ENCODE measurements around the gene BCKDHA.
"Not testable (repeated sequence)": the region's sequence is repeated elsewhere in the genome, so short reads cannot be mapped to it uniquely, and the experiment has no call there.

BCKDHA gene

DNA sequence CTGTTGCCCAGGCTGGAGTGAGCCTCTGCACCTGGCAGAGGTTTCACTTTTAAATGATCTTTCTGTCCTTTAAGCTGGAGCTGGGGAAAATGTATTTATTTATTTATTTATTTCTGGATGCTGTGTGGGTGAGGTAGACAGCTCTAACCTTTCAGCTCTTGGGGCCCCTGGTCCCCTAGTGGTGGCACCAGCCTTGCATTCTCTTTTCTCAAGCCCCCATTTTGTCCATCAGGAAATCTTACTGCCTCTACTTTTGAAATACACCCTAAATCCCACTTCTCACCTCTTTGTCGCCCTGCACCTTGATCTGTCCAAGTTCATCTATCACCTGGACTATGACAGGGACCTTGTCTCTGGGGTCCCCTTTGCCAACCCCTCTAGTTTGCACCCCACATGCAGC, 31.5 kb upstream of the BCKDHA start:
- DNase-seq (ENCODE audit: low read depth in 2 of 2), result no peak

- no peak for DNase-seq (ENCODE audit: low read depth in 2 of 2)
Measured at GRCh38 chr19:41367848-41368301, 29.7 kb upstream of the BCKDHA start.

DNA sequence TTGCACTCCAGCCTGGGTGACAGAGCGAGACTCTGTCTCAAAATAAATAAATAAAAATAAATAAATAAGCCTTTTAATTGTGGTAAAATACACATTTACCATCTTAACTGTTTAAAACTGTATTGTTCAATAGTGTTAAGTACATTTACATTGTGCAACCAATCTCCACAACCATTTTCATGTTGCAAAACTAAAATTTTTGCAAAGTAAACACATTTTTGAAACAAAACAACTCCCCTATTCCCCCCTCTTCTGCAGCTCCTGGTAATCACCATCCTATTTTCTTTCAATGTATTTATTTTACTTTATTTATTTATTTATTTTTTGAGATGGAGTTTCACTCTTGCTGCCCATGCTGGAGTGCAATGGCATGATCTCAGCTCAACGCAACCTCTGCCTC, 27.8 kb upstream of the BCKDHA start:
- no peak for DNase-seq (ENCODE audit: low read depth in 2 of 2)

DNA sequence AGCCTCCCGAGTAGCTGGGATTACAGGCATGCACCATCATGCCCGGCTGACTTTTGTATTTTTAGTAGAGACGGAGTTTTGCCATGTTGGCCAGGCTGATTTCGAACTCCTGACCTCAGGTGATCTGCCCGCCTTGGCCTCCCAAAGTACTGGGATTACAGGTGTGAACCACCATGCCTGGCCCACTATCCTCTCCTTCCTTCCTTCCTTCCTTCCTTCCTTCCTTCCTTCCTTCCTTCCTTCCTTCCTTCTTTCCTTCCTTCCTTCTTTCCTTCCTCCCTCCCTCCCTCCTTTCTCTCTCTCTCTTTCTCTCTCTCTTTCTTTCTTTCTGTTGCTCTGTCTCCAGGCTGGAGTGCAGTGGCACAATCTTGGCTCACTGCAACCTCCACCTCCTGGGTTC, 26.5 kb upstream of the BCKDHA start:
- DNase-seq (ENCODE audit: low read depth in 2 of 2), result not testable (repeated sequence)

DNA sequence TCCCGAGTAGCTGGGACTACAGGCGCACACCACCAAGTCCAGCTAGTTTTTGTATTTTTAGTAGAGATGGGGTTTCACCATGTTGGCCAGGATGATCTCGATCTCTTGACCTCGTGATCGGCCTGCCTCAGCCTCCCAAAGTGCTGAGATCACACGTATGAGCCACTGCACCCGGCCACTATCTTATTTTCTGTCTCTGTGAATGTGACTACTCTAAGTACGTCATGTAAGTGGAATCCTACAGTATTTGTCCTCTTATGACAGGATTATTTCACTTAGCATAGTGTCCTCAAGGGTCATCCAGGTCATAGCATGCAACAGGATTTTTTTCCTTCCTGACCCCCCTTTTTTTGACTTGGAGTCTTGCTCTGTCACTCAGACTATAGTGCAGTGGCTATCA, 26.1 kb upstream of the BCKDHA start:
- DNase-seq (ENCODE audit: low read depth in 2 of 2), result no peak

DNA sequence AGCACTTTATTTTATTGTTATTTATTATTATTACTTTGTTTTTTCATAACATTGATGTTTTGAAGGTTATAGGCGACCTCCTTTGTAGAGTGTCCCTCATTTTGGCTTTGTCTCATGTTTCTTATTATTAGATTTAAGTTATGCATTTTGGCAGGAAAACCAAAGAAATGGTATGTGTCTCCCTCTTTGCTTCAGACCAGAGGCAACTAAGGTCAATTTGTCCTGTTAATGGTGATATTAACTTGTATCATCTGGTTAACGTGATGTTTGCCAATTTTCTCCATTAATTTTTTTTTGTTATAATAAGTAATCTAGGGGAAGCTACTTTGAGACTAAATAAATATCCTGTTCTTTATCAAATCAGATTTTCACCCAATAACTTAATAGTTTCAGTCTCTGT, 25.1 kb upstream of the BCKDHA start:
- no peak for DNase-seq (ENCODE audit: low read depth in 2 of 2)

DNA sequence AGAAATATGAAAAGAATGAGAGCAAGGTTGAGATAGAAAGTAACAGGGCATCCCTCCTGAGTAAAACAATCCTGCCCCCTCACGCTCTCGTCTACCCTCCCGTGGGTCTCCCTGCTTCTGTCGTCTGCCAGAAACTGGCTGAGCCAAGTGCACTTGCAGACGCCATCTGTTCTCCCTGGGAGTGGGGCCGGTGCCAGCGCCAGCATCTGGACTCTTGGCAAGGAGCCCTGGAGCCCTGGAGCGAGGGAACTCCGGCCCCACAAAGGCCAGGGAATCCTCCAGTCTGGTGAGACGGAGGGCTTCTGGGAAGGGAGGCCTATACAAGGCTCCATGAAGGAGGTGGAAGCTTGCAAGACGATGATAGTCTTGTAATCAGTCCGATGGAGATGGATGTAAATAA, 23.6 kb upstream of the BCKDHA start:
- DNase-seq (ENCODE audit: low read depth in 2 of 2), result no peak

DNA sequence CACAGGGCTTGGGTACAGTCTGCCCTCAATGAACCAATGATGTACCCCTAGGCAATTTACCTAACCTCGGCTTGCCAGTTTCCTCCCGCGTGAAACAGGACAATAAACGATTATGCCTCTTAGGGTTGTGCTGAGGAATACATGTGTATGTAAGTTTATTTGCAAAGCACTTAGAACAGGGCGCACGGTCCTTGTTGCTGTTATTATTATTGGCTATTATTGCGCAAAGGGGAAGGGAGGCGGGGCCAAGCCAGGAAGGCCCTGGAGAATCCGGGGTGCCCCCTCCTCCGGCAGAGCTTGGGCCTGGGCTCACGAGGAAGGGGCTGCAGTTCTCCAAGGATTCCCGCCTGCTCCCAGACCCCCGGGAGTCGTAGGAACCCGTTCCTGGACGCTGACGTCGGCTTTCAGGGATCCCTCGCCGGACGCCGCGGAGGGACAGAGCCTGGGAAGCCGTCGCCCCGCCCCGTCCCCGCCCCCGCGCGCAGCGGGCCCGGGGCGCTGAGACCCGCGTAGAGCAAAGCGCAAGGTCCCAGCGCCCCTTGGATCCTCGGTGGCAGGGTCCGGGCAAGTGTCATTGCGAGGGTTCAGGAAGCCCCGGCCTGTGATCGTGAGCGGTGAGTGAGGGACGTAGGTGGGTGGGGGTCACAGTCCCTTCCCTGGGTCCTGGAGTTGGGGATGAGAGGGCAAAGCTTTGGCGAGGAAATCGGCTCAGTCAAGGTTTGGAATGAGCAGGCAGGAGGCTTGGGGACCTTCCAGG, 21.2 kb upstream of the BCKDHA start, which contains the start of gene TMEM91:
TSS of gene TMEM91 (plus strand) at position 293 of the 757 bp plus-strand sequence. CDS start 1,777 bp downstream, outside the sequence.
- no peak for DNase-seq (ENCODE audit: low read depth in 2 of 2)

GRCh38 chr19:41376998-41377365, 20.6 kb upstream of the BCKDHA start:
- DNase-seq (ENCODE audit: low read depth in 2 of 2), result no peak

DNA sequence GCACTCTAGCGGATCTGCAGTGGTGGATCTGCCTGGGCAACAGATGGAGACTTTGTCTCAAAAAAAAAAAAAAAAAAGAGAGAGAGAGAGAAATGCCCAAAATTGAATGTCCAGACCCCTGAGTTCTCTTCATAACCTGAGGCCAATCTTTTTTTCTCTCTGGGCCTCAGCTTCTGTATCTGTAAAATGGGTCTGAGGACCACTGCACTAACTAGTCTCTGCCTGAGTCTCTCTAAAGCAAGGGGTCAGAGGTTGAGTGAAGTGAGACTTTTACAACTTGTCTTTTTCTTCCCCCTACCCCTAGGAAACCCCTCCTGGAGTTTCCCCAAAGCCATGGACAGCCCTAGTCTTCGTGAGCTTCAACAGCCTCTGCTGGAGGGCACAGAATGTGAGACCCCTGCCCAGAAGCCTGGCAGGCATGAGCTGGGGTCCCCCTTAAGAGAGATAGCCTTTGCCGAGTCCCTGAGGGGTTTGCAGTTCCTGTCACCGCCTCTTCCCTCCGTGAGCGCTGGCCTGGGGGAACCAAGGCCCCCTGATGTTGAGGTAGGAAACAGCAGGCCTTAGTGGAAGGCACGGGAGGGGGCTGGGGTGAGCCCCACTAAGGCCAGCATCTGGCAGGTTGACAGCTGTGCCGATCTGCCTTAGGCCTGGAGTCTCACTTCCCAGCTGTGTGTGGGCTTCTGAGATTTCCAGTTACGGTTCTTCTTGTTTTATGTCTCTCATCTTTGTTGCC, 19.5 kb upstream of the BCKDHA start:
- no peak for DNase-seq (ENCODE audit: low read depth in 2 of 2)

DNA sequence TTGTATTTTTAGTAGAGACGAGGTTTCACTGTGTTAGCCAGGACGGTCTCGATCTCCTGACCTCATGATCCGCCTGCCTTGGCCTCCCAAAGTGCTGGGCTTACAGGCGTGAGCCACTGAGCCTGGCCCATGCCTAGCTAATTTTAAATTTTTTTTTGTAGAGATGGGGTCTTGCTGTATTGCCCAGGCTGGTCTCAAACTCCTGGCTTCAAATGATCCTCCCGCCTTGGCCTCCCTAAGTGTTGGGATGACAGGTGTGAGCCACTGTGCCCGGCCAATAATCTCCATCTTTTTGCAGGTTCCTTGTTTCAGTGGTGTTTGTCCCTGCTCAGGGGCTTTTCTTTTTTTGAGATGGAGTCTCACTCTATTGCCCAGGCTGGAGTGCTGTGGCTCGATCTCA, 16.1 kb upstream of the BCKDHA start:
- not testable (repeated sequence) for DNase-seq (ENCODE audit: low read depth in 2 of 2)

DNA sequence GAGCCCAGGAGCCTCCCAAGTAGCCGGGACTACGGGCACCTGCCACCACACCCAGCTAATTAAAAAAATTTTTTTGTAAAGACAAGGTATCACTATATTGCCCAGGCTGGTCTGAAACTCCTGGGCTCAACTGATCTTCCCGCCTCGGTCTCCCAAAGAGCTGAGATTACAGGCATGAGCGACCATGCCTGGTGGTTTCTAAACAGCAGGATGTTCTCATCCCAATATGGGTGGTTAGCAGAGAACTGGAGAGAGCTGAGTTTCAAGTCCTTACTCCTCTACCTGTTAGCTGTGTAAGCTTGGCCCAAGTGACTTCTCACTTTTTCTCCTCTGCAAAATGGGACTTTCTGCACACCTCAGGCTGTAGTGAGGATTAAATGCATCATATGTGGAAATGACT, 13.3 kb upstream of the BCKDHA start:
- no peak for DNase-seq (ENCODE audit: low read depth in 2 of 2)

GRCh38 chr19:41386442-41386841, 11.2 kb upstream of the BCKDHA start:
- DNase-seq (ENCODE audit: low read depth in 2 of 2), result no peak

GRCh38 chr19:41391618-41392017, 6.0 kb upstream of the BCKDHA start:
- no peak for DNase-seq (ENCODE audit: low read depth in 2 of 2)

DNA sequence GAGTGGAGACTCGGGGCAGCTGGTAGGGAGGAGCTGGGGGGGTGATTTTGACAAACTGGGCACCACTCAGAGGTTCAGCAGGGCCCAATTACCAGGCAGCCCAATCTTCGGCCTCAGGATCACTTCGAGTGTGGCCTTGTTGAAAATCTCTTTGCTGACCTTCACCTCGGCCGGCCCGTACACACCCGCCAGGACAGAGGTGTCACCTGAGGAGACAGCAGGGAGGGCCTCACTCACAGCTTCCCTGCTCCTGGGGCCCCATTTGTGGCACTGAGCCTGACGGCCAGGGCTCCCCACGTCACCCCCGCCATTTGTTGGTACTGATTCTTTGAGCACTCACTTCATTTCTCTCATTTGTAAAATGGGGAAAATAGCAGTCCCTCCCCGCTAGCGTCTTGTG, 4.8 kb upstream of the BCKDHA start:
- no peak for DNase-seq (ENCODE audit: low read depth in 2 of 2)

DNA sequence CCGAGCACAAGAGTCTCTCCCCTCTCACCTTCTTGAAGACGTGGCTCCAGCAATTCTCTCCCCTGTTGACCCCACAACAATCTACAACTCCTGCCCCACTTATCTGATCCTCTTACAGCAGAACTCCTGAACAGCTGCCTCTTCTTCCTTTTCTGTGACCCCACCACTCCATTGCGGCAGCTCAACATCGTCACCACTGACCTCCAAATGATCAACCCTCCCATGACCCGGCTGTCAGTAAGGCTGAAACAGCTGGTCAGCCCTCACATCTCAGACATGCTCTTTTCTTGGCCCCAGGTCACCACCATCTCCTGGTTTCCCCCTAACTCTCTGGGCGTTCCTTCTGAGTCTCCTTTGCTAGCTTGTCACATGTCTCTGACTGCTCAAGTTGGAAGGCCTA, 2.3 kb upstream of the BCKDHA start:
- DNase-seq (ENCODE audit: low read depth in 2 of 2), result no peak

DNA sequence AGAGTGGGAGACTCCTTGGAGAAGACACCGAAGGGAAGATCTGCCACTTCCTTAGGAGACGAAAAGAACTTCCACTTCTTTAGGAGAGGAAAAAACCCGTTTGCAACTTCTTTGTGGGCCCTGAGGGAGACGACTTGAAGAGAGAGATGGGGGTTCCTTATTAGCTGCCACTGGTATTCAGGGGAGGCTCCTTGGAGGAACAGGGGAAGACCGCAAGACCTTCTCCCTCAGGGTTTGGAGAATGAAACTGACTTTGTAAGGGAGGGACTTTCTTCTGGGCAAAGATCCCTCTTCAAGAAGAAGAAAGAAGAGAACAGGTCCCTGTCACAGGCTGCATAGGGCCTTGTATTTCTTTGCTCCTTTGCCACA, 416 bp downstream of the BCKDHA start:
- DNase-seq (ENCODE audit: low read depth in 2 of 2), result no peak

DNA sequence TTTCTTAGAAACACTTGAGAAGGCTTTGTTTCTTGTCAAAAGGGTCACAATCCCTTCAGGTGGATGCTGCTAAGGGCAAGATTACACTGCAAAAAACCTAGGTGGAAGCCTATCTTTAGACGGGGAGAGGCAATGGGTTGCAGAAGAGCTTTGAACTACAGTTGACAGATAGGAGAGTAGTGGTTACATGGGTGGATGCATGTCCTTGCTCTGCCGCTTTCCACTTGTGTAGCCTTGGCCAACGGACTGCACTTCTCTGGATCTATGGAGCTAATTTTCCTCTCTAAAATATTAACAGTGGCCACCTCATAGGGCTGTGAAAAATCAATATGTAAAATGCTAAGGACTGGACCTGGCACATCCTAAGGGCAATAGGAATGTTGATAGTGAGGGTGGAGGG, 980 bp downstream of the BCKDHA start:
- DNase-seq (ENCODE audit: low read depth in 2 of 2), result no peak

GRCh38 chr19:41399091-41399490, 1.5 kb downstream of the BCKDHA start:
- no peak for DNase-seq (ENCODE audit: low read depth in 2 of 2)

DNA sequence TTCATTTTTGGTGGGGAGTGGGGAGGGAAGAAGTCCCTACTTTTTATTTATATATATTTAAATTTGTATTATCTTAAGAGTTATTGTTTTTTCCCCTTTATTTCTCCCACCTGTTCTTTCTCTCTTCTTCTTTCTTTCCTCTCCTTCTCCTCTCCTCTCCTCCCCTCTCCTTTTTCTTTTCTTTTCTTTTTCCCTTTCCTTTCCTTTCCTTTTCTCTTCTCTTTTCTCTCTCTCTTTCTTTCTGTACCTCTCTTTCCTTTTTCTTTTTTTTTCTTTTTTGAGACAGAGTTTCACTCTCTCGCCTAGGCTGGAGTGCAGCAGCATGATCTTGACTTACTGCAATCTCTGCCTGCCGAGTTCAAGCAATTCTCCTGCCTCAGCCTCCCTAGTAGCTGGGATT, 1.9 kb downstream of the BCKDHA start:
- no peak for DNase-seq (ENCODE audit: low read depth in 2 of 2)

- no peak for DNase-seq (ENCODE audit: low read depth in 2 of 2)
Measured at GRCh38 chr19:41401483-41401882, 3.9 kb downstream of the BCKDHA start.

DNA sequence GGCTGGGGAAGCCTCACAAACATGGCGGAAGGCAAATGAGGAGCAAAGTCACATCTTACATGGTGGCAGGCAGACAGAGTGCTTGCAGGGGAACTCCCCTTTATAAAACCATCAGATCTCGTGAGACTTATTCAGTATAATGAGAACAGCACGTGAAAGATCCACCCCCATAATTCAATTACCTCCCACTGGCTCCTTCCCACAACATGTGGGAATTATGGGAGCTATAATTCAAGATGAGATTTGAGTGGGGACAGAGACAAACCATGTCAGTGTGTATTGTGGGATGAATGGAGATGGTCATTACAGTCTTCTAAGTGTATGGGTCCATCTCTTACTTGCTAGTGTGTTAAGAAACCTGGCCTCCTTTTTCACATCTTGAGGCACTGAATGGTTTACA, 4.4 kb downstream of the BCKDHA start:
- DNase-seq (ENCODE audit: low read depth in 2 of 2), result no peak

DNA sequence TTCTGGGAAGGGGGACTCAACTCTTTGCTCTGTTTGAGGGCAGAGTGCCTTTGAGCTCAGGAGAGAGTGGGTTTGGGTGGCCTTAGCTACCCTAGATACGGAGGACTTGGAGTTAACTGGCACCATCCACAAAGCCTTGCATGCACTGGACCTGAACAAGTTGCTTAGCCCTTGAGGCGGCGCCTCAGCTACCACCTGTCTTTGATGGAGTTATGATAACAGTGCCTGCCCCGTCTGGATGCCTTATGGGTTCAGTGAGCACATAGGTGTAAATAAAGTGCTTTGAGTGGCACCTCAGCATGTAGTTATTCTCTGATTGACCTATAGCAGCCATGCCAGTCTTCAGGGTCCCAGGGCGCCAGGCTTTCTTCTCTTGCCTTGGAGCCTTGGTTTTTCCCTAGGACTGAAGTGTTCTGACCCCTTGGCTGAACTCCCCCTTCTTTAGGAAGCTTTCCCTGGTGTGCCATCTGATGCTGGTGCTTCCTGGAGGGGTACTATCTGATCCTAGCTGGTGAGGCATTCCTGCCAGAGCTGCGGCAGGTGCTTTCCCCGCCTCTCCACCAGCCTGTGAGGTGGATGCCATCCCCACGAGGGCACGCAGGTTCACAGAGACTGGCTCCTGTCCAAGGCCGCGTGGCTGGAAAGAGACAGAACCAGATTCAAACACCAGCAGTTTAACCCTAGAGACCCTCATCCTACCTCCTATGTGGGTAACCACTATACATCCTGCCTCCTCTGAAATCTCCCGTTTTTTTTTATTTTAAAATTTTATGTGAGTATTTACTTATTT, 5.8 kb downstream of the BCKDHA start:
- DNase-seq (ENCODE audit: low read depth in 2 of 2), result no peak
